NCI-H128 (cell line): ENCODE data around the gene SHB.

ENCODE experiments used
- DNase-seq: peaks from one replicate; lab custom pipeline; 2025; ENCODE audit not compliant: unreplicated experiment; lab: John Stamatoyannopoulos, UW

The SHB gene

GRCh38 chr9:38009990-38010389 is 59.0 kb downstream of the SHB start:
- no peak for DNase-seq

- no peak for DNase-seq
Measured at GRCh38 chr9:38009035-38009501, 60.0 kb downstream of the SHB start.

- DNase-seq, result no peak
Measured at GRCh38 chr9:38008168-38009034, 60.6 kb downstream of the SHB start.

DNA sequence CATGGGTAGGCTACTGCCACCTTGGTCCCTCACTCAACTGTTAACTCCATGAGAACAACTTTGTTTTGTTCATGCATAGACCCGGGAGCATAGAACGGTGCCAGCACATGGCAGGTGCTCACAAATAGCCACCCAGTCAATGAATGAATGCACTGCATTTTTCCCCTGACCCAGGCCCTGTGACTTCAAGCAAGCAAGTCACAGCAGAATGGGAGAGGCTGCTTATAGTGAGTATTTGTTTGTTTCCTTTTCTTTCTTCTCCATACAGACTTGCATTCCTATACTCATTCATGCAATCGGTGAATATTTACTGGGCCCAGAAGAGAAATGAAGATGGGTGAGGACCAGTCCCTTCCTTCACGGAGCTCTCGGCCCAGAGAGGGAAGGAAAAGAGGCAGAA is 62.0 kb downstream of the SHB start:
- no peak for DNase-seq

GRCh38 chr9:38006163-38006562 is 62.9 kb downstream of the SHB start:
- DNase-seq, result no peak

DNA sequence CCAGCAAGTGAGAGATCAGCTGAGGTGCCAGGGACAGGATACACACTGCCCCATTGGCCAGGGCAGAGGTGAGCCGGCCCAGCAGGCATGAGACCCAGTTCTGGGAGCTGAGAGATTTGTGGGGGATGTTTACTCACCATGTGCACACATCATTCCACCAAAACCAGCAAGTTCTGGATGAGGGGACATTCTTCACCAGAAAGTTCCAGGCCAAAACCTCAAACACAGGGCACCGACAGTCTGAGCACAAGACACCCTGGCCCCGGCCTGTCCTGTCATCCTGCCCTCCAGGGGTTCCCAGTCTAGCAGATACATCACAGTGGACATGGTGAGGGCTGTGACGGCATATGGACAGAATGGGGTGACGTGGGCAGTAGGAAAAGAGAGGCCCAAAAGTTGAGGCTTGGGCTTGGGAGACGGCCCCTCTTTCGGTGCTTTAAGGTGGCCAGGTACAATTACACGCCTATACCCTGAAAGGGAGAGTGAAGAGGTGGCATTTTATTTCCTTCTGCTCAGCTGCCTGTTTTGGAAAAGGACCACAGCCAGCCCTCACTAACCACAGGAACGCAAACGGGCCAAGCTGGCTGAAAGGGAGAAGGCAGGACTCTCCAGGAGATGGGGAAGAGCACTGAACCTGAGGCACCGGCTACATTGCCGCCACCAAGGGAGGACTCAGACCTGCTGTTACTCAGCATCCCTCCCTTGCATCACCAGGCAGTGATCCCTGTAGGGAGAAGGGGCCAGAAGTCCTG is 64.0 kb downstream of the SHB start:
- no peak for DNase-seq

DNA sequence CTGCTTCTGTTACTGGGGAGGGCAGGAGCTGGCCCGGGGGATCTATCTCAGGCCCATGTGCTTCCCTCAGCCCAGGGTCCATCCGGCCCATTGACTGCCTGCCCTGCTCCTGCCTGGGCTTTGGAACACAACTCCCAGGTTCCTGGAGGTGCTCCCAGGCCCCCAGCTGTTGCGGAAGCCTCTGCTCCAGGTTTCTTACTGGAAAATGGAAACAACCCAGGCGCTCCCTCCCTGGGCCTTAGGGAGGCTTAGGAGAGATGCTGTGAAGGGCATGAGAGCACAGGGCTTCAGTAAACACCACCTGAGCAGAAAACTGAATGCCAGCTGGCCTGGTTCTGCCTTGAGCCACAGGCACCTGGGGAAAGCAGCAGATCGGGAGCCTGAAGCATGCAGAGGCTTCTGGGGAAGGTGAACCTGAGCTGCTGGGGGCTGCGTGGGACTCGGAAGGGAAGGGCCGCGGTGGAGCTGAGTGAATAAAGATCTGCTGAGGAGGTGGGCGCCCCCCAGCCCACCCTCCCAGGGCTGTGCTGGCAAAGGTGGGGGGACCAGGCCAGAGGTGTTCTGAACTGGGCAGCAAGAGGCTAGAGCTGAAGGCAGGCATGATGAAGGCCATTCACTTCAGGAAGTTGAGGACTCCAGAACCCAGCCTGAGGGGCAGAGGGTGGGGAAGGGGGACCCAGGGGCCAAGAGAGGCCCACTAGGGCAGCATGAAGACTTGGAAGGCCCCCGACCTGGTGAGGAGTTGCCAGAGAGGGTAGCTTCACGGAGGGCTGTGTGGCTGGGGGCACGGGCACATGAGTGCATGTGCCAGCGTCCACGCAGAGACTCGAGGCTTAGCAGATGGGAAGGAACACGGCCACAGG is 64.8 kb downstream of the SHB start:
- no peak for DNase-seq

GRCh38 chr9:38003230-38003629 is 65.8 kb downstream of the SHB start:
- DNase-seq, result no peak

DNA sequence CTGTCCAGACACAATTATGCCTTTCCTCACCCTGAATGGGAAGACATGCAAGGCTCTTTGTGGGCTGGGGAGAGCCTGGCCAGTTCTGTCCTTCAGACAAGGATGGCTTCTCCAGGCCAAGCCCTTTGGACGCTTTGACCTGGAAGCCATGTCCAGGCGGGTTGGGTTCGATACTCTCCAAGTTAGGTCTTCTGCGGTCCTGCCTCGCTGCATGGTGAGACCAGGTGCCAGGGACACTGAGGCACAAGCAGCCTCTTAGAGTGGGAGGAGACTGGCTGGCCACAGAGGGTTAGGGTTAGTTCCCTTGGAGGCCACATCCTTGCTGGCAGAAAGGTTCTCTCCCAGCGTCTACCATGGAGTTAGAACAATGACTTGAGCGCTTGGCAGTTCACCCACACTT is 67.6 kb downstream of the SHB start:
- DNase-seq, result no peak

- no peak for DNase-seq
Measured at GRCh38 chr9:38000735-38001134, 68.3 kb downstream of the SHB start.

GRCh38 chr9:38000332-38000731 is 68.7 kb downstream of the SHB start:
- no peak for DNase-seq

DNA sequence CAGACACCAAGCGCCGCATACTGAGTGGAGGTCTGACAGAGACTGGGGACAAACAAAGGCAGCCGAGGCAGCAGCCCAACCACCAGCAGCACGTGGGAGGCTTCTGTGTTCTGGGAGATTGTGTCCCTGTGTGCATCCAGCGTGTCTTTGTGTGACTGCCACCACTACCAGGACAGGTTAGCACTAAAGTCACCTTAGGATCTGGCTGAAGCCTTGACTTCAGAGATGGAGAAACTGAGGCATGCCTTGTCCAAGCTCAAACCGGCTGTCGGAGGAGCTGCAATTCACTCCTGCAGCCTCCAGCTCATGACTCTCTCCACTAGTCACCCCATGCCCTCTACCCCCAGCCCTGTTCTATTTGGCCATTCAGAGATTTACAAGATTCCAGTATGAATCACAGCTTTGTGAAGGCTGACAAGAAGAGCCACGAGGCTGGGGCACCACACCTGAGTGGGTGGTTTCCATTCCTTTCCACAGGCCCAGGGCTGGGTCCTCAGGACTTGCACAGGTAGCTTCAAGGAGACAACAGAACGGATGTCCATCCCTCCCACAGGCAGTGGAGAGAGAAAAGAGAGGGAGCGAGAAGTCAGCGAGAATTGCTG is 69.3 kb downstream of the SHB start:
- DNase-seq, result no peak

DNA sequence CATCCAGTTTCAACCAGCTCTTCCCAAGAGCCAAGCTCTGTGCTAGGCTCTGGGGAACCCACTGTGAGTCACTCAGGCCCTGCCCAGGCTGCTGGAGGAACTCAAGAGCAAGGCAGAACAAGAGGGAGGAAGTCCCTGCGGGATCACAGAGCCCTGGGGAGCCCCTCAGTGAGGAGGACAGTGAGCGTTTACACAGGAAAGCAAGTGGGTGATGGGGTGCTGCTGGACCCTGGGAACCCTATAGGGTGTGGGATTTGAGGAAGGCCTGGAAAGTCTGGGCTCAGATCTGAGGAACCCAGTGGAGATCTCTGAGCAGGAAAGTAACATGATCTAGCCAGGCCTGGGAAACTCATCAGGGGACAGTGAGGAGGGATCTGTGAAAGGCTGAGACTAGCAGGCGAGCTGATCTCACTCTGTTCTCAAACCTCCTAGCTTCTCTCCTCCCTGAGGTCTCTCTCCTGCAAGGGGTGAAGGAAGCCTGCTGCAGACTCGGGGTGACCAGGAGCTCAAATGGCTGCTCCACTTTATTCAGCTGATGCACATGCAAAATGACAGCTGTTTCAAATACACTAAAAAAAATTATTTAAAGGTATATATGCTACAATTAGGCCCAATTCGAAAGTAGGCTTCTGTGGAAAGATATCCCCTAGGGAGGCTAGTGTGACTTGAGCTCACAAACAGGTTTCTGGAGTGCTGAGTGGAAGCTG is 70.0 kb downstream of the SHB start:
- no peak for DNase-seq

GRCh38 chr9:37997636-37998374 is 71.2 kb downstream of the SHB start:
- DNase-seq, result no peak

DNA sequence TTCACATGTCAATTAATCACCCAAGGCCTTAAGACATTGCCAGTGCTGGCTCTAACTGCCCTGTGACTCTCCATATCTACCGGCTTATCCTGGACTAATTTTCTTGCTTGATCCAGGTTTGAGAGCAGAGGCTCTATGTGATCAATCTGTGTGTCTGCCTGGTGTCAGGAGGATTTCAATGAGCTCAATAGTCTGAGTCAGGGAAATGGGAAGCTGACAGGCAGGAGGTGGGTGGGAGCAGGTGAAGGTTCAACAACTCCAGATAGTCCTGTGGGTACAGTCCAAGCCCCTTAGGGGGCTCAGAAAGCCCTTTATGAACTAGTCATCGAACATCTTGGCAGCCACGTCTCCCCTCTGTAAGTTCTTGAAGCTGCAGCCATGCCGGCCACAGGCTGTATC is 72.2 kb downstream of the SHB start:
- DNase-seq, result no peak

DNA sequence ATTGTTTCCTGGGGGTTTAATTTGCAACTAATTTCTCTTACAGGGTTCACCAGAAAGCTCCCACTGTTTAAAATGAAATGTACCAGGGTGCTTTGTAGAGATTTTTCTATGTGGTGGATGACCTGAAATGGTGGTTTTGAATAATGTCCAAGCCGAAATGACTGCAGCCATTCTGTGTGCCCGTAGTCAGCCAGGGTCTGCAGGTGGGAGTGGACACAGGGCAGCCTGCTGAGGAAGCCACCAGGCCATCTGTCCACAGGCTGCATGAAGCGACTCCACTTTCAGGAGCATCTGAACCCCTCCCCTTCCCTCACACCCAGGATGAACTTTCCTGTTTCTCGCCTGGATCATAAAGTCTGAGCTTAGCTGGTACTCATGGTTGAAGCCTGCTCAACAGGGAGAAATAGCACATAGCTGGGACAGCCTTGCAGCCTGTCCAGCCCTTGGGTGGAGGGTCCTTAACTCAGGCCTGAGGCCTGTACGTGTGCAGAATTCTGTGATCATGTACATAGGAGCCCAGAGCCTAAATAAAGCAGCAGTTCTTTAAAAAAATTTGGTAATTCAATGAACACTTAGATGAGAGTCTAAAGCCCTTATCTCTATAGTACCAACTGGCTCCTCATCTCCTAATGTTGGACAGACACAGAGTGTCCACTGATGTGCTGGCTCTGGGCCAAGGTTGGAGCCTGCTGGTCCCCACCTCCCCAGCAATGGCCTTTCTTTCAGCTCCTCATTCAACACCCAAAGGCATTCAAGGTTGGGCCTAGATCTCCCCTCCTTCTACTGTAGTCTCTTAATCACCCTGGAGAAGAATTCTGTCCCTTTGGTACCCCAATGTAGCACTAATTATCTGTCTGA is 72.8 kb downstream of the SHB start:
- no peak for DNase-seq

DNA sequence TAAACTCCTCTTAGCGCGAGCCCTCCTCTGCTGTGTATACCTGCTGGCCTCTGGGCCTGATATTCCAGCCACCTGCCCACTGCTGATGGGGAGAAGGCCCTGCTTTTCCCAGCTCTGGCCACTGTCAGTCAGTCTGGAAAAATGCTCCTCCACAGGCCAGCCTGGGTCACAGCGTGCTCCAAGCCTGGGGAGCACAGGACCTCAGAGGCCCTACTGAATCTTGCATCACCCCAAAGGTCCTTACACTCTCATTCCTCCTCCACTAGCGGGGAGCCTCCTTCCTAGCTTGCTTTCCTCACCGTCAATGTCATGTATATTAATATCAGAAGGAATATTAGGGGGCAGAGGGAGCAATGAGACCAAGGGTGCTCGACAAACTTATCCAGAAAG is 73.7 kb downstream of the SHB start:
- no peak for DNase-seq

DNA sequence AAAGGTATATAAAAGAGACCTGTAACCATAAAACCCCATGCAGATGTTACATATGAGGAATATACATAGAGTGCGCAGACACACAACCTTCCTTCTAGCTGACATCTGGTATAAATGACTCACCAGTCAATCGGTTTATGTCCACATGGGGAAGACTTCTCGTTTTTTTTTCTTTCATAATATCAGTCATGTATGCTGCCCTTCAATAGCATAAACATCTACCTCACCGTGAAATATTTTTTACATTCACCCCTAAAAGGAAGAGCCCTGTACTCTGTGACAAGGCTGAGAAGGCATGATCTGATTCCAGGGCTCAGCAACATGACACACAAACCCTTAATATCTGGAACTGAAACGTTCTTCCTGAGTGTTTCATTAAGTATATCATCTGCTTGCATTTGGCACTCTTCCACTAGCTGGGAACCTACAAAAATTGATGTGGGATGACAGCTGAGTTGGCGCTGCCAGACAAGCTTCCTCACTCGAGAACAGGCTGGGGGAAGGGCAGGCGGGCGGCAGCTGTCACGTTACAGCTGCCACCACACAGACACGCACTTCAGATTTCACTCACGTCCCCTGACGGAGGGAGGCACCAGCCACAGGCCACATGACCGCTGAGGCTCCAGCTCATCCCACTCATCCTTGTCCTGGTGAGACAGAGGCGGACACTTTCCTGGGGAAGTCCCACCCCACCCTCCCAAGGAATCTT is 74.2 kb downstream of the SHB start:
- peak; percentile 47 for DNase-seq
